Measurements from ENCODE around the gene MYO9B. TPM values are rescaled to one million over a fixed set of nuclear protein-coding genes. Genes with fewer than 3 reads are reported as not detected.
A peak's percentile ranks its signal among the peaks of the same experiment; 100 is the strongest.

Gene MYO9B
- total RNA-seq, 2 donors from 2014 or later: 79.4 to 96.8 TPM

GRCh38 chr19:17037966-17038500, 37.5 kb upstream of the MYO9B start:
- H3K9me3 Mint-ChIP-seq: no peaks in the 10 kb centered on the region
- 85 to 88% methylated on average over 11 to 15 of the region's 15 CpGs for WGBS, 2 experiments (ENCODE audit: insufficient coverage in 1 of 2, insufficient read length in 1 of 2)

GRCh38 chr19:17041976-17042375, 33.6 kb upstream of the MYO9B start:
- H3K27ac ChIP-seq (ENCODE audit: low read depth, low read length): peak overlapping the region; percentile 5
- 59 to 87% methylated on average over 5 to 11 of the region's 11 CpGs for WGBS, 2 experiments (ENCODE audit: insufficient coverage in 1 of 2, insufficient read length in 1 of 2)
- H3K4me1 Mint-ChIP-seq: no peaks in the 10 kb centered on the region
- H3K36me3 Mint-ChIP-seq (ENCODE audit: low read depth): no peaks in the 10 kb centered on the region
- TF ChIP-seq CTCF (conservative IDR thresholded peaks at IDR 0.05): no peak
- no peaks in the 10 kb centered on the region for H3K9me3 Mint-ChIP-seq
- H3K27me3 Mint-ChIP-seq (ENCODE audit: insufficient read depth): no peaks in the 10 kb centered on the region
- no peak overlapping the region for H3K4me3 Mint-ChIP-seq
- no peak overlapping the region for H3K27ac Mint-ChIP-seq
- H3K4me3 ChIP-seq (ENCODE audit: low read length): no peak overlapping the region
- no peaks in the 10 kb centered on the region for H3K9me3 ChIP-seq (ENCODE audit: control insufficient read depth, low read length)
- no peak overlapping the region for H3K9ac ChIP-seq (ENCODE audit: extremely low read depth, low read length, poor library complexity, severe bottlenecking)
- H3K36me3 ChIP-seq (ENCODE audit: control insufficient read depth, insufficient read depth, low read length): no peaks in the 10 kb centered on the region
- H3K27me3 ChIP-seq (ENCODE audit: control insufficient read depth, insufficient read depth, low read length, poor library complexity, severe bottlenecking): no peaks in the 10 kb centered on the region
- DNase-seq: no peak
- no peaks in the 10 kb centered on the region for H3K4me1 ChIP-seq (ENCODE audit: control insufficient read depth, insufficient read depth, low read length)

More at GRCh38 chr19:17037966-17038500, 37.5 kb upstream of the MYO9B start:
- no peak for DNase-seq
- Mint-ChIP-seq H3K36me3 (ENCODE audit: low read depth) (no peaks in the 10 kb centered on the region), H3K27ac (no peak overlapping the region), H3K4me1 (no peaks in the 10 kb centered on the region), H3K4me3 (no peak overlapping the region), H3K27me3 (ENCODE audit: insufficient read depth) (peaks cover 2% of the 10 kb centered on the region)
- no peaks in the 10 kb centered on the region for H3K4me1 ChIP-seq (ENCODE audit: control insufficient read depth, insufficient read depth, low read length)
- no peaks in the 10 kb centered on the region for H3K9me3 ChIP-seq (ENCODE audit: control insufficient read depth, low read length)
- no peak for TF ChIP-seq CTCF (conservative IDR thresholded peaks at IDR 0.05)
- no peaks in the 10 kb centered on the region for H3K27me3 ChIP-seq (ENCODE audit: control insufficient read depth, insufficient read depth, low read length, poor library complexity, severe bottlenecking)
- no peak overlapping the region for H3K4me3 ChIP-seq (ENCODE audit: low read length)
- H3K9ac ChIP-seq (ENCODE audit: extremely low read depth, low read length, poor library complexity, severe bottlenecking): no peak overlapping the region
- no peaks in the 10 kb centered on the region for H3K36me3 ChIP-seq (ENCODE audit: control insufficient read depth, insufficient read depth, low read length)
- no peak overlapping the region for H3K27ac ChIP-seq (ENCODE audit: low read depth, low read length)

GRCh38 chr19:17043744-17044143, 31.8 kb upstream of the MYO9B start:
- no peaks in the 10 kb centered on the region for H3K4me1 Mint-ChIP-seq
- H3K36me3 Mint-ChIP-seq (ENCODE audit: low read depth): peaks cover 3% of the 10 kb centered on the region
- Histone ChIP-seq H3K27me3 (ENCODE audit: control insufficient read depth, insufficient read depth, low read length, poor library complexity, severe bottlenecking) (no peaks in the 10 kb centered on the region), H3K9me3 (ENCODE audit: control insufficient read depth, low read length) (no peaks in the 10 kb centered on the region), H3K4me1 (ENCODE audit: control insufficient read depth, insufficient read depth, low read length) (no peaks in the 10 kb centered on the region), H3K27ac (ENCODE audit: low read depth, low read length) (no peak overlapping the region), H3K36me3 (ENCODE audit: control insufficient read depth, insufficient read depth, low read length) (peaks cover under 1% of the 10 kb centered on the region), H3K9ac (ENCODE audit: extremely low read depth, low read length, poor library complexity, severe bottlenecking) (no peak overlapping the region), H3K4me3 (ENCODE audit: low read length) (no peak overlapping the region)
- TF ChIP-seq CTCF (conservative IDR thresholded peaks at IDR 0.05): no peak
- DNase-seq: no peak
- no peak overlapping the region for H3K4me3 Mint-ChIP-seq
- H3K27ac Mint-ChIP-seq: no peak overlapping the region
- no peaks in the 10 kb centered on the region for H3K9me3 Mint-ChIP-seq
- 75 to 81% methylated on average over 6 to 7 of the region's 7 CpGs for WGBS, 2 experiments (ENCODE audit: insufficient coverage in 1 of 2, insufficient read length in 1 of 2)
- no peaks in the 10 kb centered on the region for H3K27me3 Mint-ChIP-seq (ENCODE audit: insufficient read depth)
